ENCODE measurements around the gene SHISA9. TPM values are rescaled to one million over a fixed set of nuclear protein-coding genes. Genes with fewer than 3 reads are reported as not detected.
A peak's percentile ranks its signal among the peaks of the same experiment; 100 is the strongest.

SHISA9 gene
- total RNA-seq, 1 experiment from 2014 or later: not detected

DNA sequence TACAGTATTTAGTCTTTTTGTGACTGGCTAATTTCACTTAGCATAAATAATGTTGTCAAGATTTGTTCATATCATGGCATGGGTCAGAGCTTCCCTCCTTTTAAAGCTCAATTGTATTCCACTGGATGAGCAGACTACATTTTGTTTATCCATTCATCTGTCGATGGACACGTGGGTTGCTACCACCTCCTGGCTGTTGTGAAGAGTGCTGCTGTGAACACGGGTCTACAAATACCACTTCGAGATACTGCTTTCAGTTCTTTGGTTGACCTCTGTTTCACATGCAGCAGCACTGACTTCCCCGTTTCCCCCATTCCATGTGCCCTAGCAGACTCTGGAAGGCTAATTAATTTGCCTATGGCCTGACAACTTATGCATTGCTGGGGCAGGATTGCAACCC, 285.4 kb downstream of the SHISA9 start:
- Histone ChIP-seq H3K9me2 (ENCODE audit: insufficient read depth) (no peaks in the 10 kb centered on the region), H3K27ac (ENCODE audit: low read depth, low read length) (no peak overlapping the region), H3K9me3 (ENCODE audit: control insufficient read depth in 1 of 2, insufficient read depth in 1 of 2, low read depth in 1 of 2, low read length in 2 of 2) (no peaks in the 10 kb centered on the region), H3K4me2 (ENCODE audit: low read length) (no peak overlapping the region), H3K36me3 (ENCODE audit: control insufficient read depth in 1 of 2, insufficient read depth in 2 of 2, low read length in 2 of 2) (no peaks in the 10 kb centered on the region), H3K4me3 (replicated peaks in 1 of 2; ENCODE audit: low read depth in 1 of 2, low read length in 2 of 2) (no peak overlapping the region), H4K20me1 (ENCODE audit: insufficient read depth) (no peaks in the 10 kb centered on the region), H3K9ac (ENCODE audit: low read length) (no peak overlapping the region), H3K79me2 (ENCODE audit: insufficient read depth, low read length) (no peaks in the 10 kb centered on the region), H3K27me3 (ENCODE audit: insufficient read depth, low read length) (0 out of 2 replicates have a peak, but pooled peaks cover 2% of the 10 kb centered on the region), H2AFZ (ENCODE audit: low read depth, low read length, poor library complexity, severe bottlenecking) (no peak overlapping the region), H3K4me1 (ENCODE audit: control insufficient read depth in 1 of 2, insufficient read depth in 2 of 2, low read length in 2 of 2) (no peaks in the 10 kb centered on the region)
- RAD21 ChIA-PET (ENCODE audit: low non-redundant PET in 1 of 2, low total read pairs in 2 of 2, uncharacterized antibody in 2 of 2, unreplicated experiment in 2 of 2): no interaction called here
- no peak for TF ChIP-seq SIN3A (IDR thresholded peaks at IDR 0.05; ENCODE audit: low read depth)
- TF ChIP-seq, protein P1, sequence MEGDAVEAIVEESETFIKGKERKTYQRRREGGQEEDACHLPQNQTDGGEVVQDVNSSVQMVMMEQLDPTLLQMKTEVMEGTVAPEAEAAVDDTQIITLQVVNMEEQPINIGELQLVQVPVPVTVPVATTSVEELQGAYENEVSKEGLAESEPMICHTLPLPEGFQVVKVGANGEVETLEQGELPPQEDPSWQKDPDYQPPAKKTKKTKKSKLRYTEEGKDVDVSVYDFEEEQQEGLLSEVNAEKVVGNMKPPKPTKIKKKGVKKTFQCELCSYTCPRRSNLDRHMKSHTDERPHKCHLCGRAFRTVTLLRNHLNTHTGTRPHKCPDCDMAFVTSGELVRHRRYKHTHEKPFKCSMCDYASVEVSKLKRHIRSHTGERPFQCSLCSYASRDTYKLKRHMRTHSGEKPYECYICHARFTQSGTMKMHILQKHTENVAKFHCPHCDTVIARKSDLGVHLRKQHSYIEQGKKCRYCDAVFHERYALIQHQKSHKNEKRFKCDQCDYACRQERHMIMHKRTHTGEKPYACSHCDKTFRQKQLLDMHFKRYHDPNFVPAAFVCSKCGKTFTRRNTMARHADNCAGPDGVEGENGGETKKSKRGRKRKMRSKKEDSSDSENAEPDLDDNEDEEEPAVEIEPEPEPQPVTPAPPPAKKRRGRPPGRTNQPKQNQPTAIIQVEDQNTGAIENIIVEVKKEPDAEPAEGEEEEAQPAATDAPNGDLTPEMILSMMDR (IDR thresholded peaks at IDR 0.05 in 2 of 3, conservative IDR thresholded peaks at IDR 0.05 in 1 of 3; ENCODE audit: borderline replicate concordance in 1 of 3, insufficient read depth in 1 of 3, low read depth in 2 of 3, low read length in 2 of 3): 0 out of 6 replicates have a peak, but pooled peaks of 1 of the 3 experiments have one; percentile 12
- CTCF ChIA-PET: no interaction called here
- POLR2A ChIA-PET: no interaction called here
- no TSS peak for BruUV-seq (replicated peaks)
- DNase-seq (ENCODE audit: low read depth, low spot score): no peak
- intact Hi-C loops (cut with micrococcal nuclease): no loop called here
- ATAC-seq: no peak

DNA sequence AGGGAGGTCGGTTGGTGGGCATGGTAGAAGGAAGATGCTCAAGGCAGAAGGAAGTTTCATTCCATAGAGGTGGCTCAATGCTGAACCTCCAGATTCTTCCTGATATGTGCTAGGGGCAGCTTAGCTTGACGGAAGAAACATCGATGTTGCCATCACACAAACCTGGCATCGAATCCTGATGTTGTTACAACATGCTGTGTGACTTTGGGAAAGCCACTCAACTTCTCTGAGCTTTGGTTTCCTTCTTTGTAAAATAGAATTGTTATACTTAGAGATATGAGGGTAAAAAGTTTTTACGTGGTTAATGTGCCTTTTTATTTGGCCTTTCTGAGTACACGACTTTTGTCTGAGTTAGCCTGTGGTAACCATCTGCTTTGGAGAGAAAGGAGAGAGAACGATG, 287.9 kb downstream of the SHISA9 start:
- Histone ChIP-seq H3K27me3 (ENCODE audit: insufficient read depth, low read length) (0 out of 2 replicates have a peak, but pooled peaks cover 2% of the 10 kb centered on the region), H3K4me2 (ENCODE audit: low read length) (no peak overlapping the region), H2AFZ (ENCODE audit: low read depth, low read length, poor library complexity, severe bottlenecking) (no peak overlapping the region), H3K79me2 (ENCODE audit: insufficient read depth, low read length) (no peaks in the 10 kb centered on the region), H3K27ac (ENCODE audit: low read depth, low read length) (no peak overlapping the region), H3K4me3 (replicated peaks in 1 of 2; ENCODE audit: low read depth in 1 of 2, low read length in 2 of 2) (no peak overlapping the region), H3K9ac (ENCODE audit: low read length) (no peak overlapping the region), H3K9me2 (ENCODE audit: insufficient read depth) (no peaks in the 10 kb centered on the region), H3K4me1 (ENCODE audit: control insufficient read depth in 1 of 2, insufficient read depth in 2 of 2, low read length in 2 of 2) (no peaks in the 10 kb centered on the region), H3K9me3 (ENCODE audit: control insufficient read depth in 1 of 2, insufficient read depth in 1 of 2, low read depth in 1 of 2, low read length in 2 of 2) (no peaks in the 10 kb centered on the region), H4K20me1 (ENCODE audit: insufficient read depth) (no peaks in the 10 kb centered on the region), H3K36me3 (ENCODE audit: control insufficient read depth in 1 of 2, insufficient read depth in 2 of 2, low read length in 2 of 2) (no peaks in the 10 kb centered on the region)
- intact Hi-C loops (cut with micrococcal nuclease): no loop called here
- RAD21 ChIA-PET (ENCODE audit: low non-redundant PET in 1 of 2, low total read pairs in 2 of 2, uncharacterized antibody in 2 of 2, unreplicated experiment in 2 of 2): no interaction called here
- DNase-seq (ENCODE audit: low read depth, low spot score): no peak
- POLR2A ChIA-PET: no interaction called here
- BruUV-seq (replicated peaks): no TSS peak
- no peak for TF ChIP-seq JUND (IDR thresholded peaks at IDR 0.05)
- no peak for TF ChIP-seq CBX3 (IDR thresholded peaks at IDR 0.05; ENCODE audit: low read depth)
- no peak for TF ChIP-seq POLR2A (IDR thresholded peaks at IDR 0.05; ENCODE audit: borderline replicate concordance, extremely low read depth, insufficient read depth, insufficient read length)
- TF ChIP-seq, protein P2, sequence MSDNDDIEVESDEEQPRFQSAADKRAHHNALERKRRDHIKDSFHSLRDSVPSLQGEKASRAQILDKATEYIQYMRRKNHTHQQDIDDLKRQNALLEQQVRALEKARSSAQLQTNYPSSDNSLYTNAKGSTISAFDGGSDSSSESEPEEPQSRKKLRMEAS (IDR thresholded peaks at IDR 0.05): no peak
- TF ChIP-seq EGR1 (IDR thresholded peaks at IDR 0.05; ENCODE audit: low read depth): no peak
- no peak for TF ChIP-seq EZH2 (IDR thresholded peaks at IDR 0.05)
- no peak for TF ChIP-seq SIN3A (IDR thresholded peaks at IDR 0.05; ENCODE audit: low read depth)
- no peak for TF ChIP-seq FOSL1 (IDR thresholded peaks at IDR 0.05; ENCODE audit: low read depth)
- TF ChIP-seq SP1 (IDR thresholded peaks at IDR 0.05; ENCODE audit: low read depth): no peak
- TF ChIP-seq, protein P3, sequence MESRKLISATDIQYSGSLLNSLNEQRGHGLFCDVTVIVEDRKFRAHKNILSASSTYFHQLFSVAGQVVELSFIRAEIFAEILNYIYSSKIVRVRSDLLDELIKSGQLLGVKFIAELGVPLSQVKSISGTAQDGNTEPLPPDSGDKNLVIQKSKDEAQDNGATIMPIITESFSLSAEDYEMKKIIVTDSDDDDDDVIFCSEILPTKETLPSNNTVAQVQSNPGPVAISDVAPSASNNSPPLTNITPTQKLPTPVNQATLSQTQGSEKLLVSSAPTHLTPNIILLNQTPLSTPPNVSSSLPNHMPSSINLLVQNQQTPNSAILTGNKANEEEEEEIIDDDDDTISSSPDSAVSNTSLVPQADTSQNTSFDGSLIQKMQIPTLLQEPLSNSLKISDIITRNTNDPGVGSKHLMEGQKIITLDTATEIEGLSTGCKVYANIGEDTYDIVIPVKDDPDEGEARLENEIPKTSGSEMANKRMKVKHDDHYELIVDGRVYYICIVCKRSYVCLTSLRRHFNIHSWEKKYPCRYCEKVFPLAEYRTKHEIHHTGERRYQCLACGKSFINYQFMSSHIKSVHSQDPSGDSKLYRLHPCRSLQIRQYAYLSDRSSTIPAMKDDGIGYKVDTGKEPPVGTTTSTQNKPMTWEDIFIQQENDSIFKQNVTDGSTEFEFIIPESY (IDR thresholded peaks at IDR 0.05; ENCODE audit: extremely low read depth, insufficient replicate concordance, low read length): no peak
- no peak for TF ChIP-seq ZFX (IDR thresholded peaks at IDR 0.05)
- TF ChIP-seq, protein P4, sequence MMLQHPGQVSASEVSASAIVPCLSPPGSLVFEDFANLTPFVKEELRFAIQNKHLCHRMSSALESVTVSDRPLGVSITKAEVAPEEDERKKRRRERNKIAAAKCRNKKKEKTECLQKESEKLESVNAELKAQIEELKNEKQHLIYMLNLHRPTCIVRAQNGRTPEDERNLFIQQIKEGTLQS (IDR thresholded peaks at IDR 0.05): no peak
- no peak for TF ChIP-seq SRF (IDR thresholded peaks at IDR 0.05; ENCODE audit: low read depth)
- ATAC-seq: no peak
- CTCF ChIA-PET: no interaction called here
